ENCODE data around the gene RPTOR.

- TF ChIP-seq POLR2AphosphoS5 (IDR thresholded peaks at IDR 0.05; ENCODE audit: borderline replicate concordance, low read depth, low read length), result peak; percentile 91
- no peak for TF ChIP-seq EZH2 (IDR thresholded peaks at IDR 0.05)
- TF ChIP-seq FOXP2 (optimal IDR thresholded peaks at IDR 0.05; ENCODE audit: control extremely low read depth, extremely low read length, insufficient read depth), result peak; percentile 38
These were observed at the start of gene RPTOR for GRCh38 chr17:80544655-80545498.
